ENCODE data around the gene OLFML1. TPM values are rescaled to one million over a fixed set of nuclear protein-coding genes. Genes with fewer than 3 reads are reported as not detected.

OLFML1 gene
- total RNA-seq, 2 donors from 2014 or later = 2.8 to 4.5 TPM

GRCh38 chr11:7442588-7443215, 42.6 kb upstream of the OLFML1 start:
- Histone ChIP-seq H3K27ac (no peak overlapping the region), H3K27me3 (no peaks in the 10 kb centered on the region), H3K9me3 (no peaks in the 10 kb centered on the region), H3K4me1 (no peaks in the 10 kb centered on the region), H3K36me3 (no peaks in the 10 kb centered on the region), H3K9ac (ENCODE audit: low read depth in 2 of 2, low read length in 2 of 2) (no peak overlapping the region), H3K4me3 (no peak overlapping the region)
- DNase-seq = peak; percentile 71
- peak; percentile 68 for TF ChIP-seq CTCF (IDR thresholded peaks at IDR 0.05)
- intact Hi-C loops (cut with DNase I) = loop anchor here (5.0 to 10.0 kb wide), 2 partner anchors 252 to 345 kb away; no protein-coding TSS in a partner anchor

- H3K4me3 ChIP-seq = no peak overlapping the region
- no peak for TF ChIP-seq CTCF (IDR thresholded peaks at IDR 0.05)
- no peak overlapping the region for H3K27ac ChIP-seq
- no peaks in the 10 kb centered on the region for H3K9me3 ChIP-seq
- no peak for DNase-seq
- H3K27me3 ChIP-seq = no peaks in the 10 kb centered on the region
- H3K36me3 ChIP-seq = no peaks in the 10 kb centered on the region
- no peaks in the 10 kb centered on the region for H3K4me1 ChIP-seq
- no peak overlapping the region for H3K9ac ChIP-seq (ENCODE audit: low read depth in 2 of 2, low read length in 2 of 2)
- intact Hi-C loops (cut with DNase I) = loop anchor here (5.0 to 10.0 kb wide), 2 partner anchors 250 to 347 kb away; no protein-coding TSS in a partner anchor
Observed at GRCh38 chr11:7444091-7444981, 41.0 kb upstream of the OLFML1 start.

GRCh38 chr11:7445564-7445963, 39.7 kb upstream of the OLFML1 start:
- no peaks in the 10 kb centered on the region for H3K4me1 ChIP-seq
- H3K9me3 ChIP-seq = no peaks in the 10 kb centered on the region
- no peak for TF ChIP-seq CTCF (IDR thresholded peaks at IDR 0.05)
- intact Hi-C loops (cut with DNase I) = loop anchor here (10.0 kb wide), 1 partner anchor 249 kb away; no protein-coding TSS in a partner anchor
- H3K9ac ChIP-seq (ENCODE audit: low read depth in 2 of 2, low read length in 2 of 2) = no peak overlapping the region
- no peaks in the 10 kb centered on the region for H3K27me3 ChIP-seq
- H3K4me3 ChIP-seq = no peak overlapping the region
- no peak for DNase-seq
- no peak overlapping the region for H3K27ac ChIP-seq
- H3K36me3 ChIP-seq = no peaks in the 10 kb centered on the region

- intact Hi-C loops (cut with DNase I) = loop anchor here (10.0 kb wide), 1 partner anchor 247 kb away; no protein-coding TSS in a partner anchor
Observed at GRCh38 chr11:7448201-7448600, 37.1 kb upstream of the OLFML1 start.

More at GRCh38 chr11:7448201-7448600, 37.1 kb upstream of the OLFML1 start:
- H3K9me3 ChIP-seq = no peaks in the 10 kb centered on the region
- no peak for DNase-seq
- H3K27me3 ChIP-seq = no peaks in the 10 kb centered on the region
- H3K27ac ChIP-seq = no peak overlapping the region
- H3K4me1 ChIP-seq = no peaks in the 10 kb centered on the region
- H3K9ac ChIP-seq (ENCODE audit: low read depth in 2 of 2, low read length in 2 of 2) = no peak overlapping the region
- no peak for TF ChIP-seq CTCF (IDR thresholded peaks at IDR 0.05)
- no peaks in the 10 kb centered on the region for H3K36me3 ChIP-seq
- H3K4me3 ChIP-seq = no peak overlapping the region
